Right atrium auricular region (tissue), 2 donors: ENCODE results near the gene ERICH6. TPM values are rescaled to one million over a fixed set of nuclear protein-coding genes. Genes with fewer than 3 reads are reported as not detected.

ENCODE experiments used
- DNase-seq: peaks from one replicate; pipeline ENCODE4 v3.0.0-alpha.2; 2019; ENCODE audit warnings: low spot score
- H3K27ac ChIP-seq, 2 donors: fragments of 200-600 bp; sonication (generic); 1 replicate in 1 of 2; 2 replicates in 1 of 2; pipeline ENCODE4 v1.5.1; 2016 to 2019
- H3K27me3 ChIP-seq, 2 donors: fragments of 200-600 bp; sonication (generic); one replicate each; pipeline versions ENCODE4 v1.5.1 to v1.6.0; 2017 to 2019
- H3K36me3 ChIP-seq: fragments of 200-600 bp; sonication (generic); one replicate; pipeline ENCODE4 v1.5.1; 2016
- H3K4me1 ChIP-seq, 2 donors: fragments of 200-600 bp; sonication (generic); one replicate each; pipeline versions ENCODE4 v1.5.1 to v1.6.0; 2017 to 2019
- H3K4me3 ChIP-seq, 2 donors: fragments of 200-600 bp; sonication (generic); 1 replicate in 1 of 2; 2 replicates in 1 of 2; pipeline ENCODE4 v1.5.1; 2017 to 2019; ENCODE audit warnings: mild to moderate bottlenecking in 1 of 2, moderate library complexity in 1 of 2
- H3K9me3 ChIP-seq, 2 donors: fragments of 200-600 bp; sonication (generic); one replicate each; pipeline ENCODE4 v1.5.1; 2019
- CTCF ChIP-seq, 2 donors: fragments of 200-600 bp; sonication (generic); IDR thresholded peaks; one replicate each; pipeline ENCODE4 v1.5.1; 2019; ENCODE audit warnings: antibody characterized with exemption in 2 of 2
- total RNA-seq, 2 donors: library from RNA; depleted of rRNA; stranded (reverse); fragments of >200 nt; gene quantifications; one replicate each; pipeline ENCODE4 v1.1.0, GENCODE V29; 2016

ERICH6 gene
- total RNA-seq, 2 donors from 2014 or later = not detected

DNA sequence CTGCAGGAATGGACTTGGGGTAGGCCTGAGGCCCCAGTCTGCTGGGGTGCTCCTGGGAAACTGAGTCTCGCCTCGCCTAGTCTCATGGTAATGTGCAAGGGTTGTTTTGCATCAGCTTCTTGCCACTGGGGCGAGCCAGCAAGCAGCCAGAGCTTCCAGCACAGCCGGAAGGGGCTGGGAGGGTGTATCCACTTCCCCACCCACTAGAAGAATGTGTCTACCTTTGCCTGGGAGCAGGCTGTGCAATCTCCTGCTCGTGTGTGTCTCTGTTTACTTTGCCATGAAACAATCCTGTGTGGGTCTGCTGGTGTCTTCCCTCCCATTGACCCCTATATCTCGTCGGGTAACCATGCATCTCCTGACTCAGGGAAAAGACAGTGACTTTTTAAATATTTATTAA, 21.8 kb upstream of the ERICH6 start:
- DNase-seq = no peak
- Histone ChIP-seq H3K4me3 (no peak overlapping the region), H3K9me3 (no peaks in the 10 kb centered on the region), H3K36me3 (no peaks in the 10 kb centered on the region), H3K27ac (no peak overlapping the region), H3K27me3 (no peaks in the 10 kb centered on the region), H3K4me1 (peaks cover 0 to 8% of the 10 kb centered on the region in 2 donors)
- TF ChIP-seq CTCF (IDR thresholded peaks at IDR 0.05) = no peak

DNA sequence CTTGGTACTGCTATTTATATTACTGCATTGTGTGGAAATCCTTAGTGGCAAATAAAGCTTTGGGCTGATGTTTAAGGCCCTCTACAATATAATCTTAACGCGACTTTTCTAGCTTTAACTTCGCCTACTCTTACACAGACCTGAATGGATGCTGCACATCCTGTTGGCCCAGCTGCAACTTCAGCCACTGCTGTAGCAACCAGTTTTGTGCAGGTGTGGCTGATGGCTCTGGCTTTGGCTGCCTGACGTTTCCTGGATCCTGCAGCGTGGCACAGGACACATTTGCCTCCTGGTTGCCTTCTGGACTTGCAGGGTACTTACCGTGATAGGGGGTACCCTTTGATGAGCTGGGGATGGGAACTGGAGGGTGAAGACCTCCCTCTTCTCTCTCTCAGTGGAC, 20.2 kb upstream of the ERICH6 start:
- Histone ChIP-seq H3K4me3 (no peak overlapping the region), H3K4me1 (peaks cover 0 to 8% of the 10 kb centered on the region in 2 donors), H3K27ac (no peak overlapping the region), H3K36me3 (no peaks in the 10 kb centered on the region), H3K27me3 (no peaks in the 10 kb centered on the region), H3K9me3 (no peaks in the 10 kb centered on the region)
- DNase-seq = no peak
- TF ChIP-seq CTCF (IDR thresholded peaks at IDR 0.05) = no peak

DNA sequence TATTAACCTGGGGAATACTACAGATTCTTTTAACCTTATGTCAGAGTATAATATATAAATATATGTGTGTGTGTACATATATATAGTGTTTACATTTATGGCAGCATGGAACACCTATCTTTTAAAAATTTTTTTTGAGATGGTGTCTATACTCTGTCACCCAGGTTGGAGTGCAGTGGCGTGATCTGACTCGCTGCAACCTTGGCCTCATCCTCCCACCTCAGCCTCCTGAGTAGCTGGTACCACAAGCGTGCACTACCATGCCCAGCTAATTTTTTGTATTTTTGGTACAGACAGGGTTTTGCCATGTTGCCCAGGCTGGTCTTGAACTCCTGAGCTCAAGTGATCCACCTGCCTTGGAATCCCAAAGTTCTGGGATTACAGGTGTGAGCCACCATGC, 18.5 kb upstream of the ERICH6 start:
- no peak for DNase-seq
- H3K4me1 ChIP-seq = peaks cover 0 to 8% of the 10 kb centered on the region in 2 donors
- H3K4me3 ChIP-seq = no peak overlapping the region
- no peaks in the 10 kb centered on the region for H3K36me3 ChIP-seq
- no peak overlapping the region for H3K27ac ChIP-seq
- no peaks in the 10 kb centered on the region for H3K9me3 ChIP-seq
- H3K27me3 ChIP-seq = no peaks in the 10 kb centered on the region
- TF ChIP-seq CTCF (IDR thresholded peaks at IDR 0.05) = no peak

DNA sequence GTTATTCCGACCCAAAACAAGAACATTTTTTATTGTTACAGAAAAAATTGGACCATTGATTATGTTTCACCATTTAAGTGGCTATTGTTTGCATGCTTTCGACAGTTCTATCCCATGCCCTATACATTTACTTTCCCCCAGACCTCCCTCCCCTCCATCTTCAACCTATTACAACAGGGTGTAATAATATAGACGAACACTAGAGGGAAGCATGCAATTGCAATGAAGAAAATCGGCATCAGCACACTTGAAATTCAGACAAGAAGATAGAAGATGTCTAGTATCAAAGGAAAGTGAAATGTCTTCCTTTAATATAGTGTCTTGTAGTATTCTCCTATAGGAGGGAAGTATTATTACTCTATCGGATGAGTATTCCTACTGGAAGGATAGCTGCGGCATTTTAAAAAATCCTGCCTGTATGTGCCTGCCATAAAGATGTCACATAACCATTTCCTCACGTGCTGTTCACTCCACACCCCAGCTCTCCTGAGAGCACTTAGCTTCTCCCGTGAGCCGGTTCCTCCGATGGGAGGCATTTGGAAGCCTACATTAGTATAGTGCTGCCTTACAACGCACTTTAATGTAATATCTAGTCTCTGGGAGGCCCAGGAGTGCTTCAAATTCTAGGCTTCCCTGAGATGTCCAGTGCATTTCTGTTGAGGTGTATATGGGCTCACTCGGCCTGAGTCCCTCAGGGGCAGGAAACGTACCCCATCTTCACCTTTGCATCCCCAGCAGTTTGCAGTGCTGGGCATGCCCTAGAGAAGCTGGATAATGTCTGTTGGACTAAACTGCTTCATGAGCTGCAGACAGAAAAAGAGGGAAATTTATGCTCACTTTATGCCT, 17.8 kb upstream of the ERICH6 start:
- Histone ChIP-seq H3K27me3 (no peaks in the 10 kb centered on the region), H3K4me3 (no peak overlapping the region), H3K36me3 (no peaks in the 10 kb centered on the region), H3K4me1 (peaks cover 0 to 8% of the 10 kb centered on the region in 2 donors), H3K9me3 (no peaks in the 10 kb centered on the region), H3K27ac (no peak overlapping the region)
- DNase-seq = no peak
- peak; percentile 73 to 88 for TF ChIP-seq CTCF (IDR thresholded peaks at IDR 0.05)

GRCh38 chr3:150720444-150720843, 16.7 kb upstream of the ERICH6 start:
- TF ChIP-seq CTCF (IDR thresholded peaks at IDR 0.05) = no peak

More at GRCh38 chr3:150720444-150720843, 16.7 kb upstream of the ERICH6 start:
- no peak for DNase-seq
- Histone ChIP-seq H3K4me3 (no peak overlapping the region), H3K9me3 (no peaks in the 10 kb centered on the region), H3K27me3 (no peaks in the 10 kb centered on the region), H3K27ac (no peak overlapping the region), H3K36me3 (no peaks in the 10 kb centered on the region), H3K4me1 (peaks cover 0 to 8% of the 10 kb centered on the region in 2 donors)
